ENCODE measurements around the gene ZNF511. TPM values are rescaled to one million over a fixed set of nuclear protein-coding genes. Genes with fewer than 3 reads are reported as not detected.

Gene ZNF511
- total RNA-seq, 1 donor from 2014 or later: 75.6 TPM

DNA sequence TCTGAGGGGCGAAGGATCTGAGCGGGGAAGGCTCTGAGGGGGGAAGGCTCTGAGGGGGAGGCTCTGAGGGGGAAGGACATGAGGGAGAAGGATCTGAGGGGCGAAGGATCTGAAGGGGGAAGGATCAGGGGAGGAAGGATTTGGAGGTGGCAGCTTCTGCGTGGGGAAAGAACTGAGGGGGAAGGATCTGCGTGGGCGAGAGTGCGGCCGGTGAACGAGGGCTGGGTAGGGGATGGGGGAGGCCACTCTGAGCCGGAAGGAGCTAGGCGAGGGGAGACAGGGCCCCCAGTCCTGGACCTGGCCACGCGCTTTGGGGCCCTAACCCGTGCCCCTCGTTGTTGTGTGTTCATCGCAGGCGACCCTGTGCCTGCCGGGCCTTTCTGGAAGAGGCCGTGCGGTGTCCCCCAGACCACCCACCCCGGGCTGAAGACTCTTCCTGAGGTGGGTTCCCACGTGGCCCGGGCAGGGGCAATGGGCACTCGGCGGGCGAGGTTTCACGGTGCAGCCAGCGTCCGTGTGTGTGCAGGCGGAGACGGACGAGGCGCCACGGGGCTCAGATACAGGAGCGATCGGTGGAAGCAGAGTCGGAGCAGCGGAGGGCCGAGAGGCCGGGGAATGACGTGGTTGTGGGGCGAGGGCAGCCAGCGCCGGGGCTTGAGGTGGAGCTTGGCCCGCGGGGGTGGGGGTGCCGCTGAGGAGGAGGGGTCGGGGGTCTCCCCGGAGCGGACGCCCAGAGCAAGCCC, 26.0 kb downstream of the ZNF511 start:
- Mint-ChIP-seq H3K27me3 (ENCODE audit: low read depth) (peaks cover 53% of the 10 kb centered on the region), H3K4me1 (peaks cover 7% of the 10 kb centered on the region), H3K36me3 (ENCODE audit: low read depth) (peaks cover 5% of the 10 kb centered on the region), H3K9me3 (no peaks in the 10 kb centered on the region), H3K27ac (ENCODE audit: unreplicated experiment) (no peak overlapping the region), H3K4me3 (no peak overlapping the region)
- DNase-seq (ENCODE audit: low read depth, low spot score): no peak
- TF ChIP-seq CTCF (conservative IDR thresholded peaks at IDR 0.05): no peak

DNA sequence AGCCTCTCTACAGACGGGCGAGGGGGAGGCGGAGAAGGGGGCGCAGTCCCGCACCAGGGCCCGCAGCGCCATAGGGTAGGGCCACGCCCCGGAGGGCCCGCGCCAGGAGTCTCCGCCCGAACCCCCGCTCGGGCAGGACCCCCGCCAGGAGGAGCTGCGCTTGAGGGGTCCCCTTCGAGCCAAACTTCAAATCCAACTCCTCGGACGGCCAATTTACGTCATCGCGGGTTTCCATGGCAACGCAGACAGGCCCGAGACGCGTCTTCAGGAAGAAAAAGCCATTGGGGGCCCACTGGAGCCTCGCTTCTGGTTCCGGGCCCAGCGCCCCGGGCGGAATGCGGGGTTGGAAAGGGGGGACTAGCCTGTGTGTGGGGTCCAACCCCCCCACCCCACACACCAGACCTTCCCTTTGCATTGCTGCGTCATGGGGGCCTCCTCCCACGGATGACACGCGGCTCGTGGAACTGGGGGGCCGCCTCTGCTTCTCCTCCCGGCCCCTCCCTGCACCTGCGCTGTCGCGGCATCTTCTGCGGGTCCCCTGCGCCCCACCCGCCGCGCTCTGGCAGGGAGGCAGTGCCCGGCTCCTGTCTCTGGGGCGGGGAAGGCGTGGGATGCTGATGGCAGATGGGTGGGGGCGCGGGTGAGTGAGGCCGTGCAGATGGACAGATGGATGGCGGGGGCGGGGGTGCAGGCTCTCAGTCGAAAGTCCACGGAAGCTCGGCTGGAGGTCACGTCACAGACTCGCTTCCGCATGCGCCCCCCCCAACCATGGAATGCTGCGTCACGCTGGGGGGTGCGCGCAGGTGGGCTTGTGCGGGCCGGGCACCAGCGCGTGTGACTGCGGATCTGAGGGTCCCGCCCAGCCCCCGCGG, 26.8 kb downstream of the ZNF511 start:
- DNase-seq (ENCODE audit: low read depth, low spot score): peak; percentile 51
- Mint-ChIP-seq H3K4me1 (peaks cover 3% of the 10 kb centered on the region), H3K9me3 (no peaks in the 10 kb centered on the region), H3K36me3 (ENCODE audit: low read depth) (peaks cover 5% of the 10 kb centered on the region), H3K27ac (ENCODE audit: unreplicated experiment) (no peak overlapping the region), H3K27me3 (ENCODE audit: low read depth) (peaks cover 48% of the 10 kb centered on the region), H3K4me3 (no peak overlapping the region)
- TF ChIP-seq CTCF (conservative IDR thresholded peaks at IDR 0.05): no peak

DNA sequence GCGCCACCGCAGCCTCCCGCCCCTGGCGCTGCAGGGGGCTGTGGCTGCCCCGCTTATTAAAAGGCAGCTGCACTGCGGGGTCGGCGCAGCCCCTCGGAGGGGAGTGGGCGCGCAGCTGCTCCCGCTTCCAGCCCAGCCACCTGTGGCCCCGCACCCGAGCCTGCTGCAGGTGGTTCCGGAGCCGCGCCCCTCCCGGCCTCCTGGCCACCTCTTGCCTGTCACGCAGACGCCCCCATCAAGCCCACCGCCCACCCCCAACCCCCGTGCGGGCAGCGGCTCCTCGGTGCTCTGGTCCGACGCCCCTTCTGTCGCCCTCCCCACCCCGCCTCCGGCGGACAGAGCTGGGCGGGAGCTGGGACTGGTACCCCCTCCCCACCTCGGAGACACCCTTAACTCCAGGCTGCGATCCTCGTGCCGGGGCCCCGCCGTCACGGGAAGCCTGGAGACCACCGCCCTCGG, 27.4 kb downstream of the ZNF511 start:
- peaks cover 3% of the 10 kb centered on the region for H3K4me1 Mint-ChIP-seq
- no peak overlapping the region for H3K4me3 Mint-ChIP-seq
- no peak overlapping the region for H3K27ac Mint-ChIP-seq (ENCODE audit: unreplicated experiment)
- H3K9me3 Mint-ChIP-seq: no peaks in the 10 kb centered on the region
- H3K27me3 Mint-ChIP-seq (ENCODE audit: low read depth): peaks cover 45% of the 10 kb centered on the region
- TF ChIP-seq CTCF (conservative IDR thresholded peaks at IDR 0.05): no peak
- DNase-seq (ENCODE audit: low read depth, low spot score): no peak
- H3K36me3 Mint-ChIP-seq (ENCODE audit: low read depth): peaks cover 5% of the 10 kb centered on the region

- H3K4me3 Mint-ChIP-seq: no peak within 1 kb of the TSS
- peaks cover 3% of the 10 kb centered on the region for H3K9me3 Mint-ChIP-seq
- H3K4me1 Mint-ChIP-seq: peaks cover 3% of the 10 kb centered on the region
- H3K36me3 Mint-ChIP-seq (ENCODE audit: low read depth): peaks cover 5% of the 10 kb centered on the region
- no peak for TF ChIP-seq CTCF (conservative IDR thresholded peaks at IDR 0.05)
- DNase-seq (ENCODE audit: low read depth, low spot score): peak; percentile 28
- peaks cover 45% of the 10 kb centered on the region for H3K27me3 Mint-ChIP-seq (ENCODE audit: low read depth)
- no peak within 1 kb of the TSS for H3K27ac Mint-ChIP-seq (ENCODE audit: unreplicated experiment)
These were observed 28.1 kb downstream of the ZNF511 start, which contains the start of gene CALY for GRCh38 chr10:133336577-133337369. Gene CALY, minus strand, starts transcription at chr10:133336896. Its CDS starts 7,907 bp downstream, at chr10:133328989.

GRCh38 chr10:133337370-133337725, 28.6 kb downstream of the ZNF511 start:
- Mint-ChIP-seq H3K4me3 (no peak overlapping the region), H3K36me3 (ENCODE audit: low read depth) (peaks cover 4% of the 10 kb centered on the region), H3K27ac (ENCODE audit: unreplicated experiment) (no peak overlapping the region), H3K9me3 (peaks cover 6% of the 10 kb centered on the region), H3K27me3 (ENCODE audit: low read depth) (peaks cover 43% of the 10 kb centered on the region), H3K4me1 (peaks cover 3% of the 10 kb centered on the region)
- no peak for TF ChIP-seq CTCF (conservative IDR thresholded peaks at IDR 0.05)
- no peak for DNase-seq (ENCODE audit: low read depth, low spot score)

Measured in neural crest cell (in vitro differentiated cells).